ENCODE data around the gene PRDX1.
A peak's percentile ranks its signal among the peaks of the same experiment; 100 is the strongest.

Gene PRDX1

DNA sequence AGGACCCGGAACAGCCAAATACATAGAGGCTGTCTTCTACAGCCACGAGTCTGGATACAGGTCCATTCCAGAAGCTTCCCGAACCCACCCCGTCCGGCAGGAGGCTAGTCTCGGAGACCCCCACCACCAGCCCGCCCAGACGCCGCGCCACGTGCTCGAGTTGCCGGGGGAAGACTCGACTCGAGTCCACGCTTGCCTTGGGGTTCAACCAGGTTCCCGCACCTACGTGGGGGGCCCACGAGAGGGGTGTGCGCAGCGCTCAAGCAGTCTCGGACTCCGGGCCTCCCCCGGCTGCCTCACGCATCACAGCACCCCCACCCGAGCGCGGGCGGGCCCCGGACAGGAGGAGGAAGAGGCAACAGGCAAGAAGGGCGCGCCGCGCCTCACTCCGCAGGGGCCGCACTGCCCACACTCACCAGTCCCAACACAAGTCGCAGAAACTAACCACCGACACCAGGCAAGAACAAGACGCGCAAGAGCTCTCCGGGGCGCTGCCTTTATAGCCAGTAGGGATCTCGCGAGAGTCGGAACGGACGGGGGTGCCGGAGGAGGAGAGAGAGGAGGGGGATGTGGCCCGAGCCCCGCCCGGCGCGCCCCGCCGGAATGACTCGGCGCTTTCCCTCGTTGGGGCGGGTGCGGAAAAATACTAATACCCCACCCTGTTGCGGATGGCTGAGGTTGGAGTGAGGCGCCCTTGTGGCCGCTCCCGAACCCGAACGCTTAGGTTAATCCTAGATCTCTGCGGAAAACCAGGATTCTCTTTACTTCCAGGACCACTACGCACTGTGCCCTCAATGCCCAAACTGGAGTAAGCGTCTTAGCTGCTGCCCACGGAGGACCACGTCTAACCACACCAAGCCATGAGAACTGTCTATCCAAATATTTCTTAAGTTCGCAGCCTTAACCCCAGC is at the start of gene PRDX1:
PRDX1 (minus strand) TSS at position 472 of the 911 bp plus-strand sequence. CDS start 2,841 bp downstream, outside the sequence.
- peak; percentile 84 to 86 for DNase-seq

GRCh38 chr1:45570631-45571030 is 48.9 kb upstream of the PRDX1 start:
- no peak for DNase-seq

DNA sequence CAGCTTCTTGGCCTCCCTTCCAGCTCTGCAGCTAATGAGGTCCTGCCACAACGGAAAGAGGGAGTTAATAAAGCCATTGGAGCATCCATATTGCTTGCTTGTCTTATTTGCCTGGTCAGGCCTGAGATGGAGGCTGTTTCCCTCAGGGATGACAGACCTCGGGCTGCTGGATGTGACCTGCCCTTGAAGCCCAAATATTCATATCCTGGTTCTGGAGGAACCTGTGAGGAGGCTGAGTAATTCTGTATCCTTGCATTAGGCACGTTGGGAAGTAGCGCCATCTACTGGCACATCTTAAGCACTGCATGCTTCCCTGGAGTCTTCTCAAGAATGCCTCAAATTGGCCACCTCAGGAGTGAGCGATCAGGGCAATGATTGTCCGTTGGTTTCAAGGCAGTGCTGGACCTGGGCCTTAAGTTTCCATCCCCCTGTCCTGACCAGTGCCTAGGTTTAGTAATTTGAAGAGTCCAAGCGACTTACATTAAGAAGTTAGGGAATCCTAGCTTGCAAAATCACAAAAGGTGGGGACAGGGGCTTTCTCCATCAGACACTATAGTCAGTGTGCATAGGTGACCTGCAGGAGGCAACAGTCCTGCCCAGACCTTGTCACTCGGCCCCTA is 48.4 kb upstream of the PRDX1 start:
- peak; percentile 56 to 65 for DNase-seq

GRCh38 chr1:45569571-45569961 is 47.9 kb upstream of the PRDX1 start:
- DNase-seq: no peak

- no peak for DNase-seq
Observed at GRCh38 chr1:45568421-45568820, 46.7 kb upstream of the PRDX1 start.

DNA sequence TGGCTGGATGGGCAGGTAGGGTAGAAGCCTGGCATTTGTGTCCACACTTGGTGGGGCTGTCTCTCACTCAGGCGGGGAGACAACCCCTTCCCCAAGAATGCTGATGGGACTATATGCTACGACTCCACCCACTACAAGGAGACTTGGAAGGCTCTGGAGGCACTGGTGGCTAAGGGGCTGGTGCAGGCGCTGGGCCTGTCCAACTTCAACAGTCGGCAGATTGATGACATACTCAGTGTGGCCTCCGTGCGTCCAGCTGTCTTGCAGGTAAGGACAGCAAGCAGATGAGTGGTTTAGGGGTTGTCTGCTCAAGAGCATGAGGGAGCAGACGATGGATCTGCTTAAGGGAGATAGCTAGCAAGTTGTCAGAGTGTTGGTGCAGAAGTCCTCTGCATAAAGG is 46.2 kb upstream of the PRDX1 start:
- DNase-seq: no peak

DNA sequence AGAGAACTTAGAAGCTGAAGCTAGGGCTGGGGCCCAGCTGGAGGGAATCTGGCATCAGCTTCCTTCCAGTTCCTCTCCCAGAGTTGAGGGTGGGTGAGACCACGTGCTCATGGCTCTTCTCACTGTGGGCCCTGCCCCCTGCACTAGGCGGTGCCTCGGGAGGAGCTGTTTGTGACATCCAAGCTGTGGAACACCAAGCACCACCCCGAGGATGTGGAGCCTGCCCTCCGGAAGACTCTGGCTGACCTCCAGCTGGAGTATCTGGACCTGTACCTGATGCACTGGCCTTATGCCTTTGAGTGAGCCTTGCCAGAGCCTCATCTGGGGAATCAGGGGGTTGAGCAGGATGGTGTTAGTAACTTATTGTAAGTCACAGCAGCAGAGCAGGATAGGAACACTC is 45.0 kb upstream of the PRDX1 start:
- no peak for DNase-seq

- no peak for DNase-seq
Observed at GRCh38 chr1:45563843-45564242, 42.2 kb upstream of the PRDX1 start.

DNA sequence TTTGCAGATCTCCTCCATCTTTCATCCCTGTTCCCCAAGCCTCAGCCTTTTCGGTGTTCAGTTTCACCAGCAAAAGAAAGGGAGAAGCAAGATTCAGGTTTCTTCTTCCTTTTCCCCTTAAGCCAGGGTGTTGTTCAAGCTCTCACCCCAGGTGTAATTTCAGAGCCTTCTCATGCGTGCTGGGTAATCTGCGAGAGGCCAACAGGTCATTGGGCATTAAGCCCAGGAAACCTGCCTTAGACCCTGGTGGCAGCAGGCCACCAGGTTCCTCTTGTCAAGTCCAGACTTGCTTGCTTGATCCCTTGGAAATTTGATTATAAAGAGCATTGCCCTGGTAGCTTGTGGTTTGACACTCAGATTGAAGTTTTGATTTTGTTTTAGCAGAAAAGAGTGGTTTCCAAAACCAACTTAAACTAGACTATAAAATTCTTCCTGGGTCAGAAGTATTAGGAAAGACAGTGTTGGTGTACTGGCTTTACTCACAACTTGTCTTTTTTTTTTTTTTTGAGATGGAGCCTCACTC is 35.8 kb upstream of the PRDX1 start:
- DNase-seq: no peak

DNA sequence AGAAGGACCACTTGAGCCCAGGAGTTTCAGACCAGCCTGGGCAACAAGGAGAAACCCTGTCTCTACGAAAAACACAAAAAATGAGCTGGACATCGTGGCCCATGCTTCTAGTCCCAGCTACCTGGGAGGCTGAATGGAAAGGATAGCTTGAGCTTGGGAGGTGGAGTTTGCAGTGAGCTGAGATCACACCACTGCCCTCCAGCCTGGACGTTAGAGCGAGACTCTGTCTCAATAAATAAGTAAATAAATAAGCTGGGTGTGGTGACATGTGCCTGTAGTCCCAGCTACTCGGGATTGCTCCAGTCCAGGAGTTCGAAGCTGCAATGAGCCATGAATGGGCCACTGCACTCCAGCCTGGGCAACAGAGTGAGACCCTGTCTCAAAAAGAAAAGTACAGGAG is 32.5 kb upstream of the PRDX1 start:
- DNase-seq: no peak

- DNase-seq: no peak
Observed at GRCh38 chr1:45552331-45552730, 30.6 kb upstream of the PRDX1 start.

DNA sequence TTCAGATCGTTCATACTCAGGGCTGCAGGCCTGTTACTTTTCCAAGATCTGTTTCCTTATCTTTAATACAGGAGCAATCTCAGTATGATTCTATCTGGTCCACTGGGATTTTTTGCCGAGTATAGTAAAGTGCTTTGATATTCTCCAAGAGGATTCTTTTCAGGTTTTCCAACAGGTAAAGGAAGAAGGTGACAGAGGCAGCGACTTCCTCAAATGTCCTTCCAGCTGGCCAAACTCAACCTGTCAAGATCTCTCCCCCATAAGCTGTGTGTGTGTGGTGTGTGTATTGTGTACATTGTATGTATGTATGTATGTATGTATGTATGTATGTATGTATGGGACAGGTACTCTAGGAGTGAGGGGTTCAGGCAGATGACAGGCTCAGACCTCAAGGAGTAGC is 30.0 kb upstream of the PRDX1 start:
- DNase-seq: no peak

DNA sequence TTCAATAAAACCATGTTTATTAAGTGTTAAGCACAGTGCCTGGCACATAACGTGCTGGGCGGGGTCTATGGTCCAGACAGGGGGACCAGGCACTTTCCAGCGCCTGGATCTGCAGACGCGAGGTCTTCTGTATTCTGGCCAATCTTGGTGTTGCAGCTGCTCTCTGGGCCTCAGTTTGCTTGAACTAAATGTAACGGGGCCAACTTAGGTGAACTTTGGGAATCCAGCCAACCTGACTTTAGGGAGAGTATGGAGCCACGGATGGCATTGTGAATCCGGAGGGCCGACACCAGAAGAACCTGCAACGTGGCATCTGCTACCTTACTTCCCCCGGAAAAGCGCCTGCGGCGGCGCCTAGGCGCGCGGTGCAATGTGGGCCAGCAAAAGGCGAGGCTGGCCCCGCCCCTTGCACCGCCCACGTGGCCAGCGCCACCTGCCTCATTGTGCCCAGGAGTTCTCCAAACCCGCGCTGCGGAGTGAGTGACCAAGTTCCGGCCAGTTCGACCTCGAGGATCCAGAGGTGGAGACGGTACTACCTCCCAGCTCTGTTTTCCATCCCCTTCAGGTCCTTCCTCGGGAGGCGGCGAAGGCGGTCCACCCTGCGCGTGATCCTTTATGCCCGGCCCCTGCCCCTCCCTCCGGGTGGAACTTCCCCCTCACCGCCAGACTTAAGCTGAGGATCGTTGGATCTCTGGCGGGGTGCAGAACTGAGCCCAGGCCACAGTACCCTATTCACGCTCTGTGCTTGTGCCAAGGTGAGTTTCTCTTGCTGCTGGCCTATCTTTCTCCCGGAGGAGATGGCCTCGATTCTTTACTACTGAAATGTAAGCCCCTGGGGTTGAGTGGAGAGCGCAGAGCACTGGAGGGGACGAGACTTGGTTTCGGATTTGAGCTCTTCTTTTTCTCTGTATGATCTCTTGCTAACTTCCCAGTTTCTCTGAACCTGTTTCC is 29.0 kb upstream of the PRDX1 start, which contains the start of gene AKR1A1:
AKR1A1 (plus strand) TSS at position 426 of the 951 bp plus-strand sequence. CDS start 10,969 bp downstream, outside the sequence.
- peak; percentile 81 to 89 for DNase-seq

DNA sequence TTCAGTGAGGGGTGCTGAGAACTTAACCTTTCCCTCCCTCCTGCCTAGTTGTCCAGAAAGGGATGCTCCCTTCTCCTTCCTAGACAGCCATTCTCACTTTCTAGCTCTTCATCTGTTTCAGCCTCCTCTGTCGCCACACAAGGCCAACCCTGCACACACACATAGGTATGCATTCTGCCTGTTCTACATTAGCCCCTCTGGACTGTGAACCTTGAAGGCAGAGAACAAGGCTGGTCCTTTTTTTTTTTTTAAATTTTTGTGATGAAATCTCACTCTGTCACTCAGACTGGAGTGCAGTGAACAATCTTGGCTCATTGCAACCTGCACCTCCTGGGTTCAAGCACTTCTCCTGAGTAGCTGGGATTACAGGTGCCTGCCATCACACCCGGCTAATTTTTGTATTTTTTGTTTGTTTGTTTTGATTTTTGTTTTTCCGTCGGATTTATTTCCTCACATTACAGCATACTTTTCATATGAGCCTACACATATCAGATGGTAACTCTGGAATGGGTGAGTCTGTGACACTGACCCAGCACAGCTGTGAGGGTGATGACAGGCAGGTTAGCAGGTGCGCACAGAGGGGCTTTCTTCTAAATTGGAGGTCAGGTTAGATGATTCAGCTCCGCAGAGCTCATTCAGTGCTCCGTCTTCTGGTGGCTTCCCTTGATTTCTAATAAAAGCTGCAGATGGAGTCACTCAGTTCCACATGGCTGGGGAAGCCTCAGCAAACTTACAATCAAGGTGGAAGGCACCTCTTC is 24.0 kb upstream of the PRDX1 start:
- DNase-seq: no peak

DNA sequence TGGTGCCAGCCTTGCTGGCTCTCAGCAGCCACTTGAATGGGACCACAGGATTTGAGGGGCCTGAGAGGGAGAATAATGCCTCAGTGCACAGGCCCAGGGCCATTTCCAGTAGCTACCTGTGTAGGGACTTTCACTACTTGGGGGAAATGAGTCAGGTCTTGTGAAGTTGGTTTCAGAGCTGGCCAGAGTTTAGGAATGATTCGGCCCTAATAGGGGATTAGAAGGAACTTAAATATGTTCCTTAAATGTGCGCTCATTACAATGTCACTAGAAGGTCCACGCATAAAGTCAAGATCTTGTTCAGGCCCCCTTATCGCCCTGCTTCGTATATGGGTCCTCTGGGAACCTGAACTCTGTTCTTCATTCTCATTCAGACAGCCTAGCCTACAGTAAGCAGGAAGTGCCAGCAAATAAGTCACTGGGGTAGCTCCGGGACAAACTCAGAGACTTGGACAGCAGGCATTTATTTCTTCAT is 23.4 kb upstream of the PRDX1 start:
- no peak for DNase-seq

GRCh38 chr1:45544530-45544929 is 22.8 kb upstream of the PRDX1 start:
- no peak for DNase-seq

DNA sequence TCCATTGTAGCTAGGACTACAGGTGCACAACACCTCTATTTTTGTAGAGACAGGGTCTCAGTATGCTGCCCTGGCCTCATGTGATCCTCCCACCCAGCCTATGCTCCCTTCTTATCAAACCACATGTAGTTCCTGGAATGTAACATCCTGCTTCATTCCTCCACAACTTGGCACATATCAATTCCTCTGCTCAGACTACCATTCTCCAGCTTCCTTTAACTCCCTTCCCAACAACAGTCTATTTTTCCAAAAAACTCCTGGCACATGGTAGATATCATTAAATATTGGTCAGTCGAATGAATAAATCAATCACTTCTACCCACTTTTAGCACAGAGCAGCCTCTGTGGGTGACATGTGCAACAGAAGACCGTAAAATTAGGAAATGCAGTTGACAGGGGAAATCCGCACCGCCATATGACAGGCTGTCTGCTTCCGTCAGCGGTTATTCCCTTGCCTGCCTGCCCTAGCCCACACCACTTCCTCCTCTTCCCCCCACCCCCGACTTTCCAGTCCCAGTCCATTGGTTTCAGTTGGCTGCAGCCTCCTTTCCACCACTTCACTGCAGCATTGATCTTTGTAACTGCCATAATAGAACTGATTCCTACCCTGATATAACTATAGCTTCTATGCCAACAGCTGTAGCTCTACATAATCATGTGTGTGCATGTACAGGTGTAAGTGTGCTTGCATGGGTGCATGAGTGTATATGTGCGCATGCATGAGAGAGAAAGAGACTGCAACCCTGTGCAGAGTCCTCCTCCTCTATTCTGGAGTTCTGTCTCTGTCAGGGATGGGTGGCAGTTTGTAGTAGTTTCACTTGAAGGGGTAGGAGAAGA is 22.1 kb upstream of the PRDX1 start:
- DNase-seq: peak; percentile 93 to 96

DNA sequence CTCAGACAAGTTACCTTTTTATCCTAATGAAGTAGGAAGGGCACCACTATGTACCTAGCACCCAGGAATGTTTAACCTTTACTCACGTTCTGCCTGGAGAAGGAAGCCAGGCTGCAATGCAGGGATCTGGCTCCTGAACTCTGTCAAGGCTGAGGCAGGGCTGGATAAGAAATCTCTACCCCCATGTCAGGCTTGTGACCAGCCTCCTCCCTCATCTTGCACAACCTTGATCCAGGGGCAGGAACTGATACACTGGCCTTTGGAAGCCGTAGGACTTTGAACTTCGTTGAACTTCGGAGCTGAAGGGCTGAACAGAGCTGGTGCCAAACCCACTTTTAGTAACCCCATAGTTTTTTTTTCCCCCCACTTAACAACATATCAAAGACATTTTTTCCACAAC is 20.9 kb upstream of the PRDX1 start:
- DNase-seq: no peak

GRCh38 chr1:45541193-45541592 is 19.5 kb upstream of the PRDX1 start:
- no peak for DNase-seq

GRCh38 chr1:45536886-45537285 is 15.2 kb upstream of the PRDX1 start:
- no peak for DNase-seq

Measured in AML-193 (cell line).